ENCODE results near the gene AKAP7.

- TF ChIP-seq, protein P1, sequence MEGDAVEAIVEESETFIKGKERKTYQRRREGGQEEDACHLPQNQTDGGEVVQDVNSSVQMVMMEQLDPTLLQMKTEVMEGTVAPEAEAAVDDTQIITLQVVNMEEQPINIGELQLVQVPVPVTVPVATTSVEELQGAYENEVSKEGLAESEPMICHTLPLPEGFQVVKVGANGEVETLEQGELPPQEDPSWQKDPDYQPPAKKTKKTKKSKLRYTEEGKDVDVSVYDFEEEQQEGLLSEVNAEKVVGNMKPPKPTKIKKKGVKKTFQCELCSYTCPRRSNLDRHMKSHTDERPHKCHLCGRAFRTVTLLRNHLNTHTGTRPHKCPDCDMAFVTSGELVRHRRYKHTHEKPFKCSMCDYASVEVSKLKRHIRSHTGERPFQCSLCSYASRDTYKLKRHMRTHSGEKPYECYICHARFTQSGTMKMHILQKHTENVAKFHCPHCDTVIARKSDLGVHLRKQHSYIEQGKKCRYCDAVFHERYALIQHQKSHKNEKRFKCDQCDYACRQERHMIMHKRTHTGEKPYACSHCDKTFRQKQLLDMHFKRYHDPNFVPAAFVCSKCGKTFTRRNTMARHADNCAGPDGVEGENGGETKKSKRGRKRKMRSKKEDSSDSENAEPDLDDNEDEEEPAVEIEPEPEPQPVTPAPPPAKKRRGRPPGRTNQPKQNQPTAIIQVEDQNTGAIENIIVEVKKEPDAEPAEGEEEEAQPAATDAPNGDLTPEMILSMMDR (IDR thresholded peaks at IDR 0.05): no peak
- TF ChIP-seq POLR2A (IDR thresholded peaks at IDR 0.05): no peak
These were observed 150.3 kb downstream of the AKAP7 start for GRCh38 chr6:131285548-131285947.

Data from testis (tissue), 2 donors.